Karpas-422 (cell line): ENCODE measurements around the gene LRRC34. TPM values are rescaled to one million over a fixed set of nuclear protein-coding genes. Genes with fewer than 3 reads are reported as not detected.
A peak's percentile ranks its signal among the peaks of the same experiment; 100 is the strongest.

ENCODE experiments used
- DNase-seq: peaks from one replicate; pipeline ENCODE4 v3.0.0-alpha.2; 2015
- H2AFZ ChIP-seq: fragments of 200-600 bp; sonication (generic); 2 replicates; pipeline ENCODE4 v1.6.1; 2014; ENCODE audit warnings: antibody characterized with exemption, low read length, mixed read lengths
- H3K27ac ChIP-seq: fragments of 200-600 bp; sonication (generic); 2 replicates; pipeline ENCODE4 v1.5.1; 2014; ENCODE audit warnings: mild to moderate bottlenecking, low read length, moderate library complexity
- H3K27me3 ChIP-seq: fragments of 200-600 bp; sonication (generic); 2 replicates; pipeline ENCODE4 v1.6.1; 2014; ENCODE audit warnings: low read length, mixed read lengths
- H3K36me3 ChIP-seq: fragments of 200-600 bp; sonication (generic); 2 replicates; pipeline ENCODE4 v1.6.1; 2014; ENCODE audit warnings: low read length, mixed read lengths; ENCODE audit not compliant: insufficient read depth
- H3K4me1 ChIP-seq: fragments of 200-600 bp; sonication (generic); 2 replicates; pipeline ENCODE4 v1.6.1; 2014; ENCODE audit warnings: mild to moderate bottlenecking, low read length, mixed read lengths
- H3K4me2 ChIP-seq: fragments of 200-600 bp; sonication (generic); 2 replicates; pipeline ENCODE4 v1.6.1; 2014; ENCODE audit warnings: low read length, low read depth, mild to moderate bottlenecking; ENCODE audit not compliant: poor library complexity, severe bottlenecking
- H3K4me3 ChIP-seq: fragments of 200-600 bp; sonication (generic); 2 replicates; pipeline ENCODE4 v1.5.1; 2014; ENCODE audit warnings: mild to moderate bottlenecking, antibody characterized with exemption, low read length, mixed read lengths
- H3K79me2 ChIP-seq: fragments of 200-600 bp; sonication (generic); 2 replicates; pipeline ENCODE4 v1.6.1; 2014; ENCODE audit warnings: mild to moderate bottlenecking, low read length, mixed read lengths
- H3K9ac ChIP-seq: fragments of 200-600 bp; sonication (generic); 2 replicates; pipeline ENCODE4 v1.6.0; 2014; ENCODE audit warnings: low read length
- H3K9me2 ChIP-seq: fragments of 200-600 bp; sonication (generic), shearing (Covaris generic); replicated peaks from 2 replicates; pipeline ENCODE4 v1.6.0; 2014; ENCODE audit warnings: mild to moderate bottlenecking, low read length, moderate library complexity; ENCODE audit not compliant: insufficient read depth
- H3K9me3 ChIP-seq: fragments of 300-700, 200-600 bp; sonication (generic); 2 replicates; pipeline ENCODE4 v1.6.1; 2014; ENCODE audit warnings: low read length, mixed read lengths
- H4K20me1 ChIP-seq: fragments of 200-600 bp; sonication (generic); 2 replicates; pipeline ENCODE4 v1.6.1; 2014; ENCODE audit warnings: mild to moderate bottlenecking, antibody characterized with exemption, low read length, low read depth; ENCODE audit not compliant: insufficient read depth
- total RNA-seq: library from RNA; depleted of rRNA; stranded (reverse); fragments of >200 nt; shearing (Covaris generic); gene quantifications from 2 replicates; pipeline ENCODE4 v1.2.3, GENCODE V29; 2014; ENCODE audit warnings: low replicate concordance

LRRC34 gene
- total RNA-seq, 1 experiment from 2014 or later: 10.0 TPM

DNA sequence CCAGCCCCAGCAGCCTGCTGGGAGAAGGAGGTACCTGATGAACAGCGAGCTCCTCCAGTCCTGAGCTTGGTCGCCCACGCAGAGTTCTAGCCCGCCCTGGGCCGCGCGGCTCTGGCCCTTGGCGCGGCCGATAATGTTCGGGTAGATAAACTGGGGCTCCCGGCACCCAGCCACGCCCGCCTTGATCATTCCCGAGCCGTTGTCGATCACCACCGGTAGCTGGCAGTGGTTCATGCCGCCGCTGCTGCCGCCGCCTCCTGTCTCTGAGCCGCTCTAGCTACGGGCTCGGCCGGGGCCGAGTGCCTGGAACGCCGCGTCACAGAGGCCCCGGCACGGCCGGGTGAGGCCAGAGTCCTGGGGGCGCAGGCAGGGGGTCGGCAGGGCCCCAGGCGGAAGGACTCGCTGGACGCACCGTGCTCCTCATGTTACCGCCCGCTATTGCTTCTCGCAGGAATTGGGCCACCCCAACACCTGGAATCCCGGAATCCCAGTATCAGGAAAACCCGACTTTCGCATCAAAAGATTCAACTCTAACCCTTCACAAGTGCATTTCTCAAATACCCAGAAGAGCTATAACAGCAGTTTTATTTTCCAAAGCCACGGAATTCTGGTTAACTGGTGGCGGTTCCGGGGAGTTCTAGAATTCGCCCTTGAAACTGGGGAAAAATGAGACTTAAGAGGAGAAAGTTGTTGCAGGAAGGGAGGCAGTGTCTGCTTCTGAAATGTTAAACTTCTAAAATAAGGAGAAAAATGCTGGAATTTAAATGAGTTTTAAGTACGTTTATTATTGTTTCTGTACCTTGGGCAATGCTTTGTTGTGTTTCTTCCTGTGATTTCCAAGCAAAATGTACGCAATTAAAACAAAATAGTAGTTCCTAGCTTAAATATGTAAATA is 43.2 kb downstream of the LRRC34 start, which contains the start of gene ACTRT3:
Gene ACTRT3, minus strand, starts transcription at position 275 of the 895 bp plus-strand sequence. Its CDS starts 41 bp downstream, at position 234.
- H3K9ac ChIP-seq: peak within 1 kb of the TSS; percentile 74
- H2AFZ ChIP-seq: peak within 1 kb of the TSS; percentile 95
- H3K4me2 ChIP-seq: peak within 1 kb of the TSS; percentile 86
- no peaks in the 10 kb centered on the region for H3K9me2 ChIP-seq
- peaks cover 4% of the 10 kb centered on the region; the same call in 1 of the 2 replicates for H3K36me3 ChIP-seq
- H3K4me1 ChIP-seq: peaks cover 25% of the 10 kb centered on the region
- DNase-seq: peak; percentile 86
- H3K27ac ChIP-seq: peak within 1 kb of the TSS; percentile 92
- peaks cover 13% of the 10 kb centered on the region for H3K79me2 ChIP-seq
- peak within 1 kb of the TSS; percentile 73 for H3K4me3 ChIP-seq
- no peaks in the 10 kb centered on the region for H3K27me3 ChIP-seq
- no peaks in the 10 kb centered on the region for H3K9me3 ChIP-seq
- H4K20me1 ChIP-seq: no peaks in the 10 kb centered on the region

DNA sequence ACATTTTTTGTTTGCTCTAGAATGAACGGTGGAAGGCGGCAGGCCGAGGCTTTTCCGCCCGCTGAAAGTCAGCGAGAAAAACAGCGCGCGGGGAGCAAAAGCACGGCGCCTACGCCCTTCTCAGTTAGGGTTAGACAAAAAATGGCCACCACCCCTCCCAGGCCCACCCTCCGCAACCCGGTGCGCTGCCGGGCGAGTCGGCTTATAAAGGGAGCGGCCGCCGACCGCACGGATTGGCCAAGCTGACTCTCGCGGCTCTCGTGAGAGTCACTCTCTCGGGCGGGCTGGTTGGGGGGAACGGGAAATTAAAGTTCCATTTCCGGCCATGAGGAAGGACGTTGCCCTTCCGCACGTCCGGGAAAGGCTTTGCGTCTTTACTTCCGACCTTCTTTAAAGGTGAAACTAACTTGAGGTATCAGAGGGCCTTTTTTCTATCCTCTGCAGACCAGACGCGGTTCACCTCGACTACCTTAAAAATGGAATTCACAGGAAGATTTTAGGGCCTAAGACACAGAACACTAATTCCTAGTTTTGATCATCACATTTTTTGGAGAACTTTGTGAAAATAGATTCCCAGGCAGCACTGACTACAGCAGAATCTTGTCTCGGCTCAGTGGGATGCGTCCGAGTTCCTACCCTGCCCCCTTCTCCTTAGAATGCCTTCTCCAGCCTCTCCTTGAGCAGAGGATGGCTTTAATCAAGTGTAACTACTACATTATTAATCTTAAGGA is 47.7 kb downstream of the LRRC34 start, which contains the start of gene TERC:
Gene TERC, minus strand, starts transcription at position 179 of the 731 bp plus-strand sequence.
- Histone ChIP-seq H3K79me2 (no peaks in the 10 kb centered on the region), H3K4me2 (peak within 1 kb of the TSS; percentile 99), H3K27me3 (no peaks in the 10 kb centered on the region), H3K4me1 (peaks cover 23% of the 10 kb centered on the region), H3K4me3 (peak within 1 kb of the TSS; percentile 87), H2AFZ (0 out of 2 replicates have a peak within 1 kb of the TSS, but pooled peaks have one; percentile 23), H4K20me1 (no peaks in the 10 kb centered on the region), H3K27ac (peak within 1 kb of the TSS; percentile 90), H3K9me2 (no peaks in the 10 kb centered on the region), H3K9ac (peak within 1 kb of the TSS; percentile 99), H3K36me3 (no peaks in the 10 kb centered on the region), H3K9me3 (no peaks in the 10 kb centered on the region)
- peak; percentile 99 for DNase-seq

DNA sequence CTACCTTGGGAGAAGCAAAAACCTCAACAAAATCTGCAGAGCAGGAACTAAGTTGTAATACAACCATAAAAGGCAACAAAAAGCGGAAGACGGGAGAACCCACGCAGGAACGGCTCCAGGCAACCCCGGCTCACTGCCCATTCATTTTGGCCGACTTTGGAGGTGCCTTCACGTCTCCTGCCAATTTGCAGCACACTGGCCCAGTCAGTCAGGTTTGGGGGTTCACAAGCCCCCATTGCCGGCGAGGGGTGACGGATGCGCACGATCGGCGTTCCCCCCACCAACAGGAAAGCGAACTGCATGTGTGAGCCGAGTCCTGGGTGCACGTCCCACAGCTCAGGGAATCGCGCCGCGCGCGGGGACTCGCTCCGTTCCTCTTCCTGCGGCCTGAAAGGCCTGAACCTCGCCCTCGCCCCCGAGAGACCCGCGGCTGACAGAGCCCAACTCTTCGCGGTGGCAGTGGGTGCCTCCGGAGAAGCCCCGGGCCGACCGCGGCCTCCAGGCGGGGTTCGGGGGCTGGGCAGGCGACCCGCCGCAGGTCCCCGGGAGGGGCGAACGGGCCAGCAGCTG is 48.3 kb downstream of the LRRC34 start:
- no peaks in the 10 kb centered on the region for H3K36me3 ChIP-seq
- peak overlapping the region; percentile 87 for H3K4me3 ChIP-seq
- H3K27ac ChIP-seq: peak overlapping the region; percentile 88
- no peaks in the 10 kb centered on the region for H3K9me3 ChIP-seq
- H3K27me3 ChIP-seq: no peaks in the 10 kb centered on the region
- H2AFZ ChIP-seq: no peak overlapping the region
- no peaks in the 10 kb centered on the region for H3K9me2 ChIP-seq
- H4K20me1 ChIP-seq: no peaks in the 10 kb centered on the region
- H3K4me1 ChIP-seq: peaks cover 19% of the 10 kb centered on the region
- no peaks in the 10 kb centered on the region for H3K79me2 ChIP-seq
- H3K4me2 ChIP-seq: peak overlapping the region; percentile 99
- DNase-seq: peak; percentile 88
- H3K9ac ChIP-seq: peak overlapping the region; percentile 99

DNA sequence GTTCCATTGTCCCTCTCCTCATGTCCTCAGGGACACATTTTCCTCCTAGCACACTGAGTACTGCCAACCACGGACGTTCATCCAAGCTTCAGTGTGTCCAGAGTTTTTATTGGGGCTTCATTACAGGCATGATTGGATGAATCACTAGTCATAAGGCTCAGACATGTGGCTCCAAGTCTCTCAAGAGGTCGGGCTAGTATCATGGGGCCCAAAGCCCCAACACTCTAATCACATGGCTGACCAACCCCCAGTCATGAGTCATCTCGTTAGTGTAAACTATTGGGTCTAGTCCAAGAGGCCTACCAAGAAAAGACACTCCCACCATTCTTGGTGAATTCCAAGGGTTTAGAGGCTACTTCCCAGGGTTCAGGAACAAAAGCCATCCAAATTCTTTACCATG is 52.2 kb downstream of the LRRC34 start:
- Histone ChIP-seq H3K4me2 (no peak overlapping the region), H3K9ac (no peak overlapping the region), H3K27ac (no peak overlapping the region), H3K79me2 (no peaks in the 10 kb centered on the region), H3K9me3 (no peaks in the 10 kb centered on the region), H3K36me3 (no peaks in the 10 kb centered on the region), H3K9me2 (no peaks in the 10 kb centered on the region), H4K20me1 (no peaks in the 10 kb centered on the region), H3K27me3 (no peaks in the 10 kb centered on the region), H2AFZ (no peak overlapping the region), H3K4me3 (no peak overlapping the region), H3K4me1 (peaks cover 16% of the 10 kb centered on the region)
- no peak for DNase-seq

DNA sequence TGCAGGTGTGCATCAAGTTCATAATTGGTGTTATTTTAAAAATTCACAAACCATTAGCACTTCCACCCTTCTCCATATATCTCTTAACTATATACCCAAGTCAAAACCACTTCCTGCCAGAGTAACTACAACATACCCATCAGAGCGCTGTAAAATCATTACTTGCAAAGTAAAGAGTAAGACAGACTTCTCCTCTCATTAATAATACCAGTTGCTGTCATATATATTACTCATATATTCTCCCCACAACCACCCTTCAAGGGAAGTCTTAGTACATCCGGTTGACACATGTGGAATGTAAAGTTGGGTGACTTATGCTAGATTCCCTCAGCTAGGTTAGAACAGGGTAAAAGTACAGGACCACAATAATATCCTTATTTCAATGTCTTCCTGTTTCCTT is 53.4 kb downstream of the LRRC34 start:
- Histone ChIP-seq H3K9me2 (no peaks in the 10 kb centered on the region), H4K20me1 (no peaks in the 10 kb centered on the region), H3K9ac (no peak overlapping the region), H3K27ac (no peak overlapping the region), H3K79me2 (no peaks in the 10 kb centered on the region), H3K27me3 (no peaks in the 10 kb centered on the region), H2AFZ (no peak overlapping the region), H3K4me3 (no peak overlapping the region), H3K4me1 (peaks cover 11% of the 10 kb centered on the region), H3K4me2 (no peak overlapping the region), H3K36me3 (no peaks in the 10 kb centered on the region), H3K9me3 (no peaks in the 10 kb centered on the region)
- no peak for DNase-seq

DNA sequence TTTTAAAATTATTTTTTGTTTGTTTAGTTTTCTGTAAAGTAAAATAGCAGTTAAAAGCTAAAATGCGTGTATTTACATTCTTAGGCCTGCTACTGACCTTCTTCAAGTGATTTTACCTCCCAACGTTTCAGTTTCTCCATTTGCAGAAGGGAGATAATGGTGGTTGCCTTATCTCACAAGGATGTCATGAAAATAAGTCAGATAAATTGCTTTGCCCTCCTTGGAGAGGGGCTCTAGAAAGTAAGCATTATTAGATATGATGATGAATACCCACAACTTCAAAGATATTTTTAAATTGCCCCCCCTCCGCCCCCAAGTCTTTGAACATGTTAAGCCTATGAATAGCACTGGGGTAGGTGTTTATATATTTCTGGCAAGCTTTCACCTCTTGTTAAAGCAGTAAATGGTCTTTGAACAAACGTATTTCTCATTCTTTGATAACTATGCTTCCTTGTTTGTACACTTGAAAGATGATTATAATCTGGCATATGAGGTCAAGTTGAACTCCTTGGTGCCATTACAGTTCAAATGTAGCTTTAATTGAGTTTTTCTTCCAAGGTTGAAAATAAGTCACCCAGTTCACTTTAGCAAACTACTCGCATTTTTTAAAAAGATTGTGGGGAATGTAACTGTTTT is 54.2 kb downstream of the LRRC34 start:
- Histone ChIP-seq H3K36me3 (no peaks in the 10 kb centered on the region), H4K20me1 (no peaks in the 10 kb centered on the region), H3K79me2 (no peaks in the 10 kb centered on the region), H3K4me2 (no peak overlapping the region), H3K9me2 (no peaks in the 10 kb centered on the region), H3K27ac (no peak overlapping the region), H2AFZ (no peak overlapping the region), H3K4me1 (peaks cover 4% of the 10 kb centered on the region; the same call in 1 of the 2 replicates), H3K27me3 (no peaks in the 10 kb centered on the region), H3K9me3 (no peaks in the 10 kb centered on the region), H3K4me3 (no peak overlapping the region), H3K9ac (no peak overlapping the region)
- peak; percentile 33 for DNase-seq

DNA sequence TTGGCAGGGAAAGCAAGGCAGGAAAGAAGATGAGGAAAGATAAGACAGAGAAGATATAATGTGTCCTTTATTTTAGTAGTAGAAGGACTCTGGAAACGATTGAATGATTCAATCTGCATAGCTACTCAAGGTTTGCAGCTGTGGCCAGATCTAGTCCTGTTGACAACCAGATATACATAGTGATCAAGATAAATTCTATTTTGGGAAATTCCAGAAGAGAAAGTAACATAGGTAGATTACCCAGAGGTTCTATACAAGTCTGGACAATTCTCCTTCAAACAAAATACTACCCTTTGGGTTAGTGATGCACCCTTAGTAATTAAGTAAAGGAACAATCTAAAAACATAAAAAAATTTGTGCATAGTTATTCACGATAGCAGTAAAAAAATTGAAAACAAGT is 57.2 kb downstream of the LRRC34 start:
- Histone ChIP-seq H3K79me2 (no peaks in the 10 kb centered on the region), H3K4me3 (no peak overlapping the region), H3K36me3 (no peaks in the 10 kb centered on the region), H3K9me2 (no peaks in the 10 kb centered on the region), H2AFZ (no peak overlapping the region), H3K9ac (no peak overlapping the region), H3K27ac (no peak overlapping the region), H3K27me3 (no peaks in the 10 kb centered on the region), H3K4me1 (peaks cover 7% of the 10 kb centered on the region; the same call in 1 of the 2 replicates), H3K4me2 (no peak overlapping the region), H4K20me1 (no peaks in the 10 kb centered on the region), H3K9me3 (no peaks in the 10 kb centered on the region)
- peak; percentile 24 for DNase-seq
